GM12878 (cell line): ENCODE data around the gene ASAP2. TPM values are rescaled to one million over a fixed set of nuclear protein-coding genes. Genes with fewer than 3 reads are reported as not detected.

Source experiments
- BMI1 ChIP-seq: fragments of 450-650 bp; IDR thresholded peaks from 2 replicates; pipeline ENCODE4 v1.6.1; 2016; ENCODE audit warnings: mild to moderate bottlenecking, moderate library complexity, borderline replicate concordance
- CBFB ChIP-seq: IDR thresholded peaks from 2 replicates; pipeline ENCODE4 v1.6.1; 2016; ENCODE audit warnings: antibody characterized with exemption, low read depth
- CBX3 ChIP-seq: fragments of 200-600 bp; sonication (generic); IDR thresholded peaks from 2 replicates; pipeline ENCODE4 v1.6.1; 2016; ENCODE audit warnings: low read depth, borderline replicate concordance
- IKZF1 ChIP-seq: fragments of 450-650 bp; conservative IDR thresholded peaks from 2 replicates; pipeline ENCODE4 v1.6.1; 2017; ENCODE audit warnings: antibody characterized with exemption, mild to moderate bottlenecking
- MEF2A ChIP-seq: IDR thresholded peaks from 2 replicates; pipeline ENCODE4 v1.6.1; 2011; ENCODE audit warnings: low read depth, mild to moderate bottlenecking, low read length, moderate library complexity; ENCODE audit not compliant: insufficient read depth
- NR2C2 ChIP-seq: IDR thresholded peaks from 2 replicates; pipeline ENCODE4 v1.6.1; 2011; ENCODE audit warnings: borderline replicate concordance, low read depth; ENCODE audit not compliant: control insufficient read depth, insufficient read length
- PKNOX1 ChIP-seq: fragments of 450-650 bp; IDR thresholded peaks from 2 replicates; pipeline ENCODE4 v1.6.1; 2016; ENCODE audit warnings: mild to moderate bottlenecking
- SMAD5 ChIP-seq: IDR thresholded peaks from 2 replicates; pipeline ENCODE4 v1.6.1; 2016; ENCODE audit warnings: antibody characterized with exemption, low read depth
- TCF12 ChIP-seq: IDR thresholded peaks from 2 replicates; pipeline ENCODE4 v1.6.1; 2011; ENCODE audit warnings: low read depth, mild to moderate bottlenecking, low read length
- polyA plus RNA-seq, 11 experiments: library from polyadenylated mRNA; depleted of rRNA in 4 of 11; unstranded in 6 of 11; stranded (reverse) in 5 of 11; fragments of >200 nt; fragmentation: Nextera tagmentation in 4 of 11; fragmentation: Illumina TruSeq in 1 of 11; extraction: Ambion mirVana in 4 of 11; extraction: Trizol in 1 of 11; gene quantifications; 1 replicate in 1 of 11; 2 replicates in 10 of 11; pipeline versions ENCODE4 v1.2.1 to v1.2.3, GENCODE V29; 2011 to 2016; ENCODE audit warnings: inconsistent platforms in 2 of 11, missing spikeins in 2 of 11, low read depth in 1 of 11
- total RNA-seq, 4 experiments: library from RNA; depleted of rRNA in 3 of 4; stranded (reverse); fragments of >200 nt in 3 of 4; fragmentation: Illumina TruSeq in 1 of 4; extraction: Trizol in 1 of 4; gene quantifications; 2 replicates each; pipeline versions ENCODE4 v1.2.1 to v1.2.3, GENCODE V29; 2013 to 2021
- TF ChIP-seq, protein P1 (sequence below): fragments of 450-650 bp; IDR thresholded peaks from 2 replicates; pipeline ENCODE4 v1.6.1; 2017; ENCODE audit warnings: low read depth, mild to moderate bottlenecking, moderate library complexity
- TF ChIP-seq, protein P2 (sequence below): fragments of 450-650 bp; formaldehyde crosslinking; IDR thresholded peaks from 2 replicates; pipeline ENCODE4 v1.4.0; 2020; ENCODE audit warnings: mild to moderate bottlenecking, moderate library complexity

ASAP2 gene
- total and polyA plus RNA-seq, 10 of the 15 experiments (the other 5 are each of a cell fraction or from before 2014, with no cell fraction given): 0.05 to 0.27 (median 0.07) TPM; not detected in 4

DNA sequence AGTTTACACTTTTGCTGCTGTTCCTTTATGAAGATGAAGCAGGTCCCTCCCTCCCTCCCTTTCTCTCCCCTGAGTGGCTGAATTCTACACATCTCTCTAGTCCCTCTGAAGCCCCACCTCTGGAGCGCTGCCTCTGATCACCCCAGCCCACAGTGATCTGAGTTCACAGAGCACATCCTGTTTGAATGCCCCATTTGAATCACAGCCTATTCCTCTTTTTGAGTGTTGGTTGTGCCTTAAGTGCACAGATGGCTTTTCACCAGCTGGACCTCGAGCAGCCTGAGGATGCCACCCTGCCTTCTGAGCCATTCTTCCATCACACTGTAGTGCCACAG is 129.6 kb downstream of the ASAP2 start (continued):
- TF ChIP-seq, protein P1, sequence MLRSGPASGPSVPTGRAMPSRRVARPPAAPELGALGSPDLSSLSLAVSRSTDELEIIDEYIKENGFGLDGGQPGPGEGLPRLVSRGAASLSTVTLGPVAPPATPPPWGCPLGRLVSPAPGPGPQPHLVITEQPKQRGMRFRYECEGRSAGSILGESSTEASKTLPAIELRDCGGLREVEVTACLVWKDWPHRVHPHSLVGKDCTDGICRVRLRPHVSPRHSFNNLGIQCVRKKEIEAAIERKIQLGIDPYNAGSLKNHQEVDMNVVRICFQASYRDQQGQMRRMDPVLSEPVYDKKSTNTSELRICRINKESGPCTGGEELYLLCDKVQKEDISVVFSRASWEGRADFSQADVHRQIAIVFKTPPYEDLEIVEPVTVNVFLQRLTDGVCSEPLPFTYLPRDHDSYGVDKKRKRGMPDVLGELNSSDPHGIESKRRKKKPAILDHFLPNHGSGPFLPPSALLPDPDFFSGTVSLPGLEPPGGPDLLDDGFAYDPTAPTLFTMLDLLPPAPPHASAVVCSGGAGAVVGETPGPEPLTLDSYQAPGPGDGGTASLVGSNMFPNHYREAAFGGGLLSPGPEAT: no peak
- TF ChIP-seq CBFB (no peak), IKZF1 (no peak), BMI1 (no peak), CBX3 (no peak), NR2C2 (no peak), MEF2A (no peak), SMAD5 (no peak), PKNOX1 (no peak), TCF12 (no peak)
- TF ChIP-seq, protein P2, sequence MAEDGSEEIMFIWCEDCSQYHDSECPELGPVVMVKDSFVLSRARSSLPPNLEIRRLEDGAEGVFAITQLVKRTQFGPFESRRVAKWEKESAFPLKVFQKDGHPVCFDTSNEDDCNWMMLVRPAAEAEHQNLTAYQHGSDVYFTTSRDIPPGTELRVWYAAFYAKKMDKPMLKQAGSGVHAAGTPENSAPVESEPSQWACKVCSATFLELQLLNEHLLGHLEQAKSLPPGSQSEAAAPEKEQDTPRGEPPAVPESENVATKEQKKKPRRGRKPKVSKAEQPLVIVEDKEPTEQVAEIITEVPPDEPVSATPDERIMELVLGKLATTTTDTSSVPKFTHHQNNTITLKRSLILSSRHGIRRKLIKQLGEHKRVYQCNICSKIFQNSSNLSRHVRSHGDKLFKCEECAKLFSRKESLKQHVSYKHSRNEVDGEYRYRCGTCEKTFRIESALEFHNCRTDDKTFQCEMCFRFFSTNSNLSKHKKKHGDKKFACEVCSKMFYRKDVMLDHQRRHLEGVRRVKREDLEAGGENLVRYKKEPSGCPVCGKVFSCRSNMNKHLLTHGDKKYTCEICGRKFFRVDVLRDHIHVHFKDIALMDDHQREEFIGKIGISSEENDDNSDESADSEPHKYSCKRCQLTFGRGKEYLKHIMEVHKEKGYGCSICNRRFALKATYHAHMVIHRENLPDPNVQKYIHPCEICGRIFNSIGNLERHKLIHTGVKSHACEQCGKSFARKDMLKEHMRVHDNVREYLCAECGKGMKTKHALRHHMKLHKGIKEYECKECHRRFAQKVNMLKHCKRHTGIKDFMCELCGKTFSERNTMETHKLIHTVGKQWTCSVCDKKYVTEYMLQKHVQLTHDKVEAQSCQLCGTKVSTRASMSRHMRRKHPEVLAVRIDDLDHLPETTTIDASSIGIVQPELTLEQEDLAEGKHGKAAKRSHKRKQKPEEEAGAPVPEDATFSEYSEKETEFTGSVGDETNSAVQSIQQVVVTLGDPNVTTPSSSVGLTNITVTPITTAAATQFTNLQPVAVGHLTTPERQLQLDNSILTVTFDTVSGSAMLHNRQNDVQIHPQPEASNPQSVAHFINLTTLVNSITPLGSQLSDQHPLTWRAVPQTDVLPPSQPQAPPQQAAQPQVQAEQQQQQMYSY (CRISPR knock-in tag): no peak
